ENCODE results near the gene CLSTN2.

- TF ChIP-seq CTCF (IDR thresholded peaks at IDR 0.05; ENCODE audit: insufficient read depth, low read depth, low read length) (no peak), EZH2 (IDR thresholded peaks at IDR 0.05; ENCODE audit: insufficient read depth, low read length) (no peak)
Observed at GRCh38 chr3:140368223-140368811, 433.3 kb downstream of the CLSTN2 start.
